ENCODE measurements around the gene KDM6A.

Gene KDM6A

GRCh38 chrX:44943007-44943406 is 70.0 kb downstream of the KDM6A start:
- no peaks in the 10 kb centered on the region for H3K36me3 ChIP-seq (replicated peaks)
- no peak overlapping the region for H3K27ac ChIP-seq
- in situ Hi-C loops (cut with HindIII; ENCODE audit: low pct_ligation_motif_present, low sequenced_read_pairs): no loop called here
- H3K27me3 ChIP-seq (replicated peaks): no peaks in the 10 kb centered on the region
- no peak overlapping the region for H3K4me3 ChIP-seq (ENCODE audit: low read depth, low read length)
- TF ChIP-seq, protein P1, sequence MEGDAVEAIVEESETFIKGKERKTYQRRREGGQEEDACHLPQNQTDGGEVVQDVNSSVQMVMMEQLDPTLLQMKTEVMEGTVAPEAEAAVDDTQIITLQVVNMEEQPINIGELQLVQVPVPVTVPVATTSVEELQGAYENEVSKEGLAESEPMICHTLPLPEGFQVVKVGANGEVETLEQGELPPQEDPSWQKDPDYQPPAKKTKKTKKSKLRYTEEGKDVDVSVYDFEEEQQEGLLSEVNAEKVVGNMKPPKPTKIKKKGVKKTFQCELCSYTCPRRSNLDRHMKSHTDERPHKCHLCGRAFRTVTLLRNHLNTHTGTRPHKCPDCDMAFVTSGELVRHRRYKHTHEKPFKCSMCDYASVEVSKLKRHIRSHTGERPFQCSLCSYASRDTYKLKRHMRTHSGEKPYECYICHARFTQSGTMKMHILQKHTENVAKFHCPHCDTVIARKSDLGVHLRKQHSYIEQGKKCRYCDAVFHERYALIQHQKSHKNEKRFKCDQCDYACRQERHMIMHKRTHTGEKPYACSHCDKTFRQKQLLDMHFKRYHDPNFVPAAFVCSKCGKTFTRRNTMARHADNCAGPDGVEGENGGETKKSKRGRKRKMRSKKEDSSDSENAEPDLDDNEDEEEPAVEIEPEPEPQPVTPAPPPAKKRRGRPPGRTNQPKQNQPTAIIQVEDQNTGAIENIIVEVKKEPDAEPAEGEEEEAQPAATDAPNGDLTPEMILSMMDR (IDR thresholded peaks at IDR 0.05; ENCODE audit: low read depth, low read length, missing control alignments): no peak
- no peak for DNase-seq

- Histone ChIP-seq H3K36me3 (replicated peaks) (no peaks in the 10 kb centered on the region), H3K27me3 (replicated peaks) (no peaks in the 10 kb centered on the region), H3K4me3 (ENCODE audit: low read depth, low read length) (no peak overlapping the region), H3K27ac (no peak overlapping the region)
- no peak for DNase-seq
- TF ChIP-seq, protein P1 (IDR thresholded peaks at IDR 0.05; ENCODE audit: low read depth, low read length, missing control alignments): no peak
- in situ Hi-C loops (cut with HindIII; ENCODE audit: low pct_ligation_motif_present, low sequenced_read_pairs): no loop called here
These were observed 71.9 kb downstream of the KDM6A start for GRCh38 chrX:44944894-44945293.

DNA sequence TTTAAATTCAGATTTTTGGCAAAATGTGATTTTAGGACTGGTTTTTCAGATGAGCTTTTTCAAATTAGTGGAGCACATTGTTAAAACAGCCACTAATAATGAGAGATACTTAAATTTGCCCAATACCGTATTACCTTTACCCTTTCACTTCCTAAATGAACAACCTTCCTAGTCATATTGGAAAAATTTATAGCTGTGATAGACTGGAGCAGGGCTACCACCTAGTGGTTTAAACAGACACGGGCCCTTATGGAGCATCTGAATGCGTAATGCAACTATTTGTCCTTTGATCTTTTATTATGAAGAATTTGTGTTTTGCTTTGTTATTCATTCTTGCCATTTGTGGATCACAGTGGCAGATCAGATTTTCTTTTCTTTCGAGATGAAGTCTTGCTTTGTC is 72.7 kb downstream of the KDM6A start:
- in situ Hi-C loops (cut with HindIII; ENCODE audit: low pct_ligation_motif_present, low sequenced_read_pairs): no loop called here
- H3K4me3 ChIP-seq (ENCODE audit: low read depth, low read length): no peak overlapping the region
- no peaks in the 10 kb centered on the region for H3K27me3 ChIP-seq (replicated peaks)
- no peak for DNase-seq
- TF ChIP-seq, protein P1 (IDR thresholded peaks at IDR 0.05; ENCODE audit: low read depth, low read length, missing control alignments): peak; percentile 17
- no peak overlapping the region for H3K27ac ChIP-seq
- no peaks in the 10 kb centered on the region for H3K36me3 ChIP-seq (replicated peaks)

DNA sequence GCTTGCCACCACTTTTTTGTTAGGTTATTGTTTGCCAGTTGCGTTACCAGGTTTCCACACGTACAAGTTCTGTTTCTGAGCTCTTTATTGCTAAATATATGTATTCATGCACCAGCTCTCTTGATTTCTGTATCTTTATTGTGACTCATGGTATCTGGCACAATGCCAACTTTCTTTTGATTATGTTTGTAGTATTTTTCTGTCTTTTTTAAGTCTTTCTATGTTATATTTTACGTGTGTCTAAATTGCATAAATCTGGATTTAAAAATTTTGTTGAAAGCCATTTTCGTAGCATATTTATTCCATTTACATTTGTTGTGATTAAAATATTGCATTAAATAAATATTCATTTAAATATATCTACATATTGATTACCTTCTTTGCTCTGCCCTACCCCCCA is 73.8 kb downstream of the KDM6A start:
- Histone ChIP-seq H3K27ac (no peak overlapping the region), H3K4me3 (ENCODE audit: low read depth, low read length) (no peak overlapping the region), H3K27me3 (replicated peaks) (no peaks in the 10 kb centered on the region), H3K36me3 (replicated peaks) (no peaks in the 10 kb centered on the region)
- TF ChIP-seq, protein P1 (IDR thresholded peaks at IDR 0.05; ENCODE audit: low read depth, low read length, missing control alignments): no peak
- DNase-seq: peak; percentile 36
- in situ Hi-C loops (cut with HindIII; ENCODE audit: low pct_ligation_motif_present, low sequenced_read_pairs): no loop called here

GRCh38 chrX:44947995-44948394 is 75.0 kb downstream of the KDM6A start:
- in situ Hi-C loops (cut with HindIII; ENCODE audit: low pct_ligation_motif_present, low sequenced_read_pairs): no loop called here
- DNase-seq: no peak
- TF ChIP-seq, protein P1 (IDR thresholded peaks at IDR 0.05; ENCODE audit: low read depth, low read length, missing control alignments): no peak

GRCh38 chrX:44948406-44948805 is 75.4 kb downstream of the KDM6A start:
- Histone ChIP-seq H3K27ac (no peak overlapping the region), H3K4me3 (ENCODE audit: low read depth, low read length) (no peak overlapping the region), H3K27me3 (replicated peaks) (no peaks in the 10 kb centered on the region), H3K36me3 (replicated peaks) (no peaks in the 10 kb centered on the region)
- TF ChIP-seq, protein P1 (IDR thresholded peaks at IDR 0.05; ENCODE audit: low read depth, low read length, missing control alignments): no peak
- in situ Hi-C loops (cut with HindIII; ENCODE audit: low pct_ligation_motif_present, low sequenced_read_pairs): no loop called here
- DNase-seq: no peak

More at GRCh38 chrX:44947995-44948394, 75.0 kb downstream of the KDM6A start:
- H3K27me3 ChIP-seq (replicated peaks): no peaks in the 10 kb centered on the region
- H3K27ac ChIP-seq: no peak overlapping the region
- no peak overlapping the region for H3K4me3 ChIP-seq (ENCODE audit: low read depth, low read length)
- H3K36me3 ChIP-seq (replicated peaks): no peaks in the 10 kb centered on the region

Measured in brain microvascular endothelial cell (primary cell).